Mesothelial cell of epicardium (in vitro differentiated cells): ENCODE measurements around the gene CPNE6. TPM values are rescaled to one million over a fixed set of nuclear protein-coding genes. Genes with fewer than 3 reads are reported as not detected.

Source experiments
- DNase-seq, 2 experiments: peaks; one replicate each; pipeline ENCODE4 v3.0.0; 2021; ENCODE audit warnings: low spot score in 2 of 2; ENCODE audit not compliant: unreplicated experiment in 2 of 2
- H3K27ac Mint-ChIP-seq: 2 replicates; pipeline ENCODE4 v1.8.0; 2021; ENCODE audit warnings: mixed read lengths
- H3K27me3 Mint-ChIP-seq: 2 replicates; pipeline ENCODE4 v1.8.0; 2021; ENCODE audit warnings: low read depth, mixed read lengths
- H3K36me3 Mint-ChIP-seq: 2 replicates; pipeline ENCODE4 v1.8.0; 2021; ENCODE audit warnings: mixed read lengths
- H3K4me1 Mint-ChIP-seq: 2 replicates; pipeline ENCODE4 v1.8.0; 2021; ENCODE audit warnings: mixed read lengths
- H3K4me3 Mint-ChIP-seq: 2 replicates; pipeline ENCODE4 v1.8.0; 2021; ENCODE audit warnings: mild to moderate bottlenecking, moderate library complexity, mixed read lengths
- H3K9me3 Mint-ChIP-seq: 2 replicates; pipeline ENCODE4 v1.8.0; 2021; ENCODE audit warnings: mixed read lengths
- CTCF ChIP-seq: fragments of 200-600 bp; sonication (generic); IDR thresholded peaks from one replicate; pipeline ENCODE4 v1.5.0; 2021; ENCODE audit warnings: antibody characterized with exemption; ENCODE audit not compliant: unreplicated experiment
- total RNA-seq: library from RNA; stranded (reverse); gene quantifications from 3 replicates; pipeline ENCODE4 v1.2.1, GENCODE V29; 2021

Gene CPNE6
- total RNA-seq, 1 donor from 2014 or later = not detected

- H3K4me3 Mint-ChIP-seq = peak overlapping the region; percentile 81
These were observed 21.3 kb downstream of the CPNE6 start for GRCh38 chr14:24092505-24093206.

GRCh38 chr14:24093207-24093900 lies 22.0 kb downstream of the CPNE6 start:
- Mint-ChIP-seq H3K4me3 (peak overlapping the region; percentile 81), H3K27me3 (no peaks in the 10 kb centered on the region), H3K36me3 (no peaks in the 10 kb centered on the region), H3K4me1 (peaks cover 22% of the 10 kb centered on the region), H3K9me3 (no peaks in the 10 kb centered on the region), H3K27ac (peak overlapping the region; percentile 11)
- no peak for TF ChIP-seq CTCF
- no peak for DNase-seq

More at GRCh38 chr14:24092505-24093206, 21.3 kb downstream of the CPNE6 start:
- Mint-ChIP-seq H3K36me3 (no peaks in the 10 kb centered on the region), H3K9me3 (no peaks in the 10 kb centered on the region), H3K27me3 (no peaks in the 10 kb centered on the region), H3K27ac (peak overlapping the region; percentile 11), H3K4me1 (peaks cover 22% of the 10 kb centered on the region)
- DNase-seq = no peak
- no peak for TF ChIP-seq CTCF

DNA sequence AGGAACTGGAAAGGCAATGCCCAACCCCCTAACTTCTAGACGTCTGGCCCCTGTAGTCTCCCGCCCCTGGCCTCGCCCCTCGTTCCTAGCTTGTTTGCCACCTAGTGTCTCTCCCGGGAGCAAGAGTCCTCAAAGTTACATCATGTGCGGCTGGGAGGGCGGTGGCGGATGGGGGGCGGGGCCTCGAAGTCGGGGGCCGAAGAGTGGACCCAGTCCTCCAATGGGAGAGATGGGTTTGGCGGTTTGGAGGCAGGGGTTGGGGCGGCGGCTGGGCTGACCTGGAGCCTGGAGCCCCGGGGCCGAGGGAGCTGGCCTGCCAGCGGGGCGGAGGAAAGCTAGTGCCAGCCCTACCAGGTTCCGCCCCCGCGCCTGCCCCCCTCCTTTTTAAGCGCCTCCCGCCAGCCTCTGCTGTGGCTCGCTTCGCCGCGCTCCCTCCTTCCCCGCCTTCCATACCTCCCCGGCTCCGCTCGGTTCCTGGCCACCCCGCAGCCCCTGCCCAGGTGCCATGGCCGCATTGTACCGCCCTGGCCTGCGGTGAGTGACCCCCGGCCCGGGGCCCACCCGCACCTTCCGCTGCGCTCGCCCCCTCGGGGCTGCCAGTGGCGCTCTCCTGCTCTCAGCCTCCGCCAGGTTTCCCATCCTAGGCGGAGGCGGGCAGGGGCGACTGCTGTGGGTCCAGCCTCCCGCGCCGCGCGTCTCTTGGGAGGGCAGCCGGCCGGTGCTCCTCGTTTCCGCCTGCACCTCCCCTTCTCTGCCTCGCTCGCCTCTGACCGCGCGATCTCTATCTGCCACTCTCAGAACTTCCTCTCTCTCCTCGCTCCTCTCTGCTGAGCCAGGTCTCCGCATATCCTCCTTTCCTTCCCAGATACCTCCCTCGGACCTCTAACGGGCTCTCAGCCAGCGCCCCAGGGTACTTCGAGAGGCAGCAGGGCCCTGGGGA lies 22.8 kb downstream of the CPNE6 start, which contains the start of gene PCK2:
PCK2 (plus strand) TSS at position 411 of the 940 bp plus-strand sequence; CDS start at position 506, 95 bp downstream.
- TF ChIP-seq CTCF = no peak
- Mint-ChIP-seq H3K9me3 (no peaks in the 10 kb centered on the region), H3K27me3 (no peaks in the 10 kb centered on the region)

GRCh38 chr14:24094841-24095270 lies 23.5 kb downstream of the CPNE6 start:
- H3K4me1 Mint-ChIP-seq = peaks cover 22% of the 10 kb centered on the region
- H3K36me3 Mint-ChIP-seq = no peaks in the 10 kb centered on the region
- H3K27me3 Mint-ChIP-seq = no peaks in the 10 kb centered on the region
- H3K4me3 Mint-ChIP-seq = peak overlapping the region; percentile 81
- no peaks in the 10 kb centered on the region for H3K9me3 Mint-ChIP-seq
- no peak for TF ChIP-seq CTCF
- no peak for DNase-seq
- H3K27ac Mint-ChIP-seq = peak overlapping the region; percentile 75

More for the DNA sequence above, 22.8 kb downstream of the CPNE6 start, which contains the start of gene PCK2:
- no peaks in the 10 kb centered on the region for H3K36me3 Mint-ChIP-seq
- DNase-seq = peak; percentile 61 to 73
- H3K27ac Mint-ChIP-seq = peak within 1 kb of the TSS; percentile 75
- H3K4me3 Mint-ChIP-seq = peak within 1 kb of the TSS; percentile 81
- H3K4me1 Mint-ChIP-seq = peaks cover 22% of the 10 kb centered on the region
